Central memory CD4-positive, alpha-beta T cell (primary cell): ENCODE results near the gene APMAP.
A peak's percentile ranks its signal among the peaks of the same experiment; 100 is the strongest.
"Not testable (repeated sequence)": the region's sequence is repeated elsewhere in the genome, so short reads cannot be mapped to it uniquely, and the experiment has no call there.

Experiments
- DNase-seq: peaks from one replicate; pipeline ENCODE4 v3.0.0; 2022

Gene APMAP

GRCh38 chr20:24950128-24950835 is 42.3 kb downstream of the APMAP start:
- DNase-seq = no peak

- no peak for DNase-seq
Observed at GRCh38 chr20:24949756-24950127, 42.8 kb downstream of the APMAP start.

GRCh38 chr20:24948939-24949679 is 43.4 kb downstream of the APMAP start, which contains the start of gene CST7:
CST7 (plus strand) TSS chr20:24949269; CDS start chr20:24949506, 237 bp downstream.
- DNase-seq = peak; percentile 87

GRCh38 chr20:24948396-24948938 is 44.1 kb downstream of the APMAP start:
- DNase-seq = not testable (repeated sequence)

- DNase-seq = not testable (repeated sequence)
Observed at GRCh38 chr20:24946376-24946775, 46.2 kb downstream of the APMAP start.

GRCh38 chr20:24943731-24944130 is 48.8 kb downstream of the APMAP start:
- DNase-seq = no peak

- no peak for DNase-seq
Observed at GRCh38 chr20:24943196-24943595, 49.4 kb downstream of the APMAP start.

GRCh38 chr20:24942679-24943078 is 49.9 kb downstream of the APMAP start:
- no peak for DNase-seq

GRCh38 chr20:24939036-24939435 is 53.5 kb downstream of the APMAP start:
- no peak for DNase-seq

- DNase-seq = no peak
Observed at GRCh38 chr20:24938498-24938897, 54.1 kb downstream of the APMAP start.

- no peak for DNase-seq
Observed at GRCh38 chr20:24937579-24937978, 55.0 kb downstream of the APMAP start.

GRCh38 chr20:24936526-24937407 is 55.8 kb downstream of the APMAP start:
- no peak for DNase-seq

- DNase-seq = no peak
Observed at GRCh38 chr20:24935766-24936525, 56.6 kb downstream of the APMAP start.

GRCh38 chr20:24935140-24935539 is 57.4 kb downstream of the APMAP start:
- DNase-seq = no peak

- DNase-seq = no peak
Observed at GRCh38 chr20:24934716-24935115, 57.8 kb downstream of the APMAP start.

- no peak for DNase-seq
Observed at GRCh38 chr20:24934101-24934661, 58.4 kb downstream of the APMAP start.

- DNase-seq = no peak
Observed at GRCh38 chr20:24933266-24933908, 59.2 kb downstream of the APMAP start.

GRCh38 chr20:24931893-24932292 is 60.7 kb downstream of the APMAP start:
- DNase-seq = not testable (repeated sequence)

GRCh38 chr20:24930724-24931688 is 61.5 kb downstream of the APMAP start:
- not testable (repeated sequence) for DNase-seq
